Testis (tissue), 2 donors: Measurements from ENCODE around the gene GALR1.

Experiments used
- POLR2A ChIP-seq: fragments of 450-650 bp; IDR thresholded peaks from one replicate; pipeline ENCODE4 v1.6.1; 2017; ENCODE audit warnings: antibody characterized with exemption, mild to moderate bottlenecking, moderate library complexity
- TF ChIP-seq, protein P1 (sequence below), 3 experiments: fragments of 450-650 bp in 2 of 3; fragments of 200-600 bp in 1 of 3; sonication (generic) in 1 of 3; IDR thresholded peaks; one replicate each; pipeline ENCODE4 v1.5.1; 2016 to 2019; ENCODE audit warnings: antibody characterized with exemption in 3 of 3, mild to moderate bottlenecking in 2 of 3, moderate library complexity in 1 of 3

DNA sequence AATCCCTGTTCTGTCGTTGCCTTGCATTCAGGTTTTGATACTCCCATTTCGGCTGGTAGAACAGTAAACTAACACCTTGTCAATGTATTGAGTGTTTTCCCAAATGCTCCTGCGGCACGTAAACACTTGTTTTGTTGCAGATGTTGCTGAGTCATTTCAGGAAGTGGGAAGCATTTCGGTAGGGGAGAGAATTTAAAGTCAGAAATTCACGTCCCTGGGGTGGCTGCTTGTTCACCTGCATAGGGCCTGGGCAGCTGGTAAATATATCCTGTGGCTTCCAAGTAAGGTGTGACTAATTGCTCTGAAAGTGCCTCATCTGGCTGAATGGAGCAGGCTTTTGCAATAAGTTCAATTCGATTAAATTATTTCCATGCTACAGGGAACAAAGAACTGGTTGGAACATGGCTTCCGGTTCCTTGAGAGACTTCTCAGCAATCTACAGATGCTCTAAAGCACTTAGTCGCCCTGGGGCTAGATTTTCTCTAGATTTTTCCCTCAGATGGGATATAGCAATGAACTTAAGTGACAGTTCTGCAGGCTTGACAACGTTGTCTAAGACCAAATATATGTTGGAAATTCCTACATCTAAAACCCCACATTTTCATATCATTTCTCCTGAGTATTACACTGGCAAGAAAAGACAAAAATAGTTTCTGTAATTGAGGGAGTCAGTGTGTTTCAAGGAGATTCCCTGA lies 5.2 kb downstream of the GALR1 start:
- TF ChIP-seq POLR2A, result no peak
- TF ChIP-seq, protein P1, sequence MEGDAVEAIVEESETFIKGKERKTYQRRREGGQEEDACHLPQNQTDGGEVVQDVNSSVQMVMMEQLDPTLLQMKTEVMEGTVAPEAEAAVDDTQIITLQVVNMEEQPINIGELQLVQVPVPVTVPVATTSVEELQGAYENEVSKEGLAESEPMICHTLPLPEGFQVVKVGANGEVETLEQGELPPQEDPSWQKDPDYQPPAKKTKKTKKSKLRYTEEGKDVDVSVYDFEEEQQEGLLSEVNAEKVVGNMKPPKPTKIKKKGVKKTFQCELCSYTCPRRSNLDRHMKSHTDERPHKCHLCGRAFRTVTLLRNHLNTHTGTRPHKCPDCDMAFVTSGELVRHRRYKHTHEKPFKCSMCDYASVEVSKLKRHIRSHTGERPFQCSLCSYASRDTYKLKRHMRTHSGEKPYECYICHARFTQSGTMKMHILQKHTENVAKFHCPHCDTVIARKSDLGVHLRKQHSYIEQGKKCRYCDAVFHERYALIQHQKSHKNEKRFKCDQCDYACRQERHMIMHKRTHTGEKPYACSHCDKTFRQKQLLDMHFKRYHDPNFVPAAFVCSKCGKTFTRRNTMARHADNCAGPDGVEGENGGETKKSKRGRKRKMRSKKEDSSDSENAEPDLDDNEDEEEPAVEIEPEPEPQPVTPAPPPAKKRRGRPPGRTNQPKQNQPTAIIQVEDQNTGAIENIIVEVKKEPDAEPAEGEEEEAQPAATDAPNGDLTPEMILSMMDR (IDR thresholded peaks at IDR 0.05), result no peak
